ENCODE measurements around the gene TYRO3. TPM values are rescaled to one million over a fixed set of nuclear protein-coding genes. Genes with fewer than 3 reads are reported as not detected.

TYRO3 gene
- 9.1 and 11.5 TPM in 2 replicates for total RNA-seq

GRCh38 chr15:41558400-41559238, at the start of gene TYRO3:
Gene TYRO3 (plus strand): TSS chr15:41559212. CDS start chr15:41559258, 46 bp downstream.

GRCh38 chr15:41513506-41514227, 45.3 kb upstream of the TYRO3 start, which contains the start of gene LTK:
Gene LTK (minus strand): TSS chr15:41513827. CDS start chr15:41513709, 118 bp downstream.

Other genes starting within 250 kb of the TYRO3 start
- gene OIP5, start 226.6 kb upstream of the TYRO3 start, total RNA-seq, result 0.88 and 0.94 TPM in 2 replicates
- gene NUSAP1, start 226.3 kb upstream of the TYRO3 start, total RNA-seq, result 5.0 and 5.3 TPM in 2 replicates
- gene NDUFAF1, start 156.7 kb upstream of the TYRO3 start, total RNA-seq, result 15.1 and 20.6 TPM in 2 replicates
- 20.3 and 26.5 TPM in 2 replicates for gene RTF1, start 142.1 kb upstream of the TYRO3 start, total RNA-seq
- 0.78 and 1.1 TPM in 2 replicates for gene ITPKA, start 65.3 kb upstream of the TYRO3 start, total RNA-seq
- gene LTK, start 45.4 kb upstream of the TYRO3 start, total RNA-seq, result not detected in 2 replicates
- gene RPAP1, start 15.0 kb upstream of the TYRO3 start, total RNA-seq, result 10.8 and 19.0 TPM in 2 replicates
- gene MGA, start 101.2 kb downstream of the TYRO3 start, total RNA-seq, result 13.7 and 18.6 TPM in 2 replicates
- 4.9 and 5.0 TPM in 2 replicates for gene MAPKBP1, start 215.3 kb downstream of the TYRO3 start, total RNA-seq